Endothelial cell (in vitro differentiated cells): ENCODE measurements around the gene CACTIN. TPM values are rescaled to one million over a fixed set of nuclear protein-coding genes. Genes with fewer than 3 reads are reported as not detected.
A peak's percentile ranks its signal among the peaks of the same experiment; 100 is the strongest.
"Not testable (repeated sequence)": the region's sequence is repeated elsewhere in the genome, so short reads cannot be mapped to it uniquely, and the experiment has no call there.

ENCODE experiments used
- DNase-seq: peaks from one replicate; pipeline ENCODE4 v3.0.0; 2021; ENCODE audit warnings: low spot score
- H3K27ac Mint-ChIP-seq: one replicate; pipeline ENCODE4 v1.8.0; 2021; ENCODE audit warnings: mixed read lengths, inconsistent platforms; ENCODE audit not compliant: unreplicated experiment
- H3K27me3 Mint-ChIP-seq: one replicate; pipeline ENCODE4 v1.8.0; 2021; ENCODE audit warnings: mild to moderate bottlenecking, moderate library complexity, mixed read lengths, inconsistent platforms; ENCODE audit not compliant: unreplicated experiment
- H3K36me3 Mint-ChIP-seq: one replicate; pipeline ENCODE4 v1.8.0; 2021; ENCODE audit warnings: mild to moderate bottlenecking, low read depth, mixed read lengths, inconsistent platforms; ENCODE audit not compliant: unreplicated experiment
- H3K4me1 Mint-ChIP-seq: one replicate; pipeline ENCODE4 v1.8.0; 2021; ENCODE audit warnings: mild to moderate bottlenecking, mixed read lengths, inconsistent platforms; ENCODE audit not compliant: unreplicated experiment
- H3K4me3 Mint-ChIP-seq: one replicate; pipeline ENCODE4 v1.8.0; 2021; ENCODE audit warnings: mild to moderate bottlenecking, mixed read lengths, inconsistent platforms; ENCODE audit not compliant: unreplicated experiment
- H3K9me3 Mint-ChIP-seq: one replicate; pipeline ENCODE4 v1.8.0; 2021; ENCODE audit warnings: mixed read lengths, inconsistent platforms; ENCODE audit not compliant: unreplicated experiment
- CTCF ChIP-seq: fragments of 200-600 bp; sonication (generic); IDR thresholded peaks from one replicate; pipeline ENCODE4 v1.5.0; 2021; ENCODE audit warnings: antibody characterized with exemption; ENCODE audit not compliant: unreplicated experiment
- total RNA-seq: library from RNA; stranded (reverse); fragmentation: NEBNext Ultra II Directional; extraction: Animal tissue kit (Norgen Biotek cat#: 25700); gene quantifications from one replicate; pipeline ENCODE4 v1.2.1, GENCODE V29; 2021; ENCODE audit not compliant: unreplicated experiment

Gene CACTIN
- total RNA-seq, 1 donor from 2014 or later = 31.8 TPM

GRCh38 chr19:3572855-3573161, 53.8 kb downstream of the CACTIN start, which contains the start of gene HMG20B:
Gene HMG20B (plus strand): TSS chr19:3572944. CDS start chr19:3573310, 366 bp downstream.
- no peak for TF ChIP-seq CTCF
- peaks cover 12% of the 10 kb centered on the region for H3K4me1 Mint-ChIP-seq
- no peak within 1 kb of the TSS for H3K27ac Mint-ChIP-seq
- H3K27me3 Mint-ChIP-seq = peaks cover 20% of the 10 kb centered on the region
- peak within 1 kb of the TSS; percentile 84 for H3K4me3 Mint-ChIP-seq
- no peak for DNase-seq
- no peaks in the 10 kb centered on the region for H3K9me3 Mint-ChIP-seq
- peaks cover 12% of the 10 kb centered on the region for H3K36me3 Mint-ChIP-seq

GRCh38 chr19:3572132-3572854, 54.3 kb downstream of the CACTIN start:
- Mint-ChIP-seq H3K27ac (no peak overlapping the region), H3K36me3 (peaks cover 12% of the 10 kb centered on the region), H3K27me3 (peaks cover 17% of the 10 kb centered on the region), H3K4me1 (peaks cover 12% of the 10 kb centered on the region), H3K4me3 (peak overlapping the region; percentile 83), H3K9me3 (no peaks in the 10 kb centered on the region)
- no peak for TF ChIP-seq CTCF
- DNase-seq = peak; percentile 99

GRCh38 chr19:3570606-3571011, 56.0 kb downstream of the CACTIN start:
- Mint-ChIP-seq H3K4me1 (peaks cover 9% of the 10 kb centered on the region), H3K27ac (no peak overlapping the region)
- no peak for TF ChIP-seq CTCF

GRCh38 chr19:3570042-3570441, 56.5 kb downstream of the CACTIN start:
- not testable (repeated sequence) for H3K36me3 Mint-ChIP-seq, DNase-seq, H3K27me3 Mint-ChIP-seq, H3K4me1 Mint-ChIP-seq, H3K27ac Mint-ChIP-seq, H3K4me3 Mint-ChIP-seq, H3K9me3 Mint-ChIP-seq

More at GRCh38 chr19:3570606-3571011, 56.0 kb downstream of the CACTIN start:
- peaks cover 12% of the 10 kb centered on the region for H3K36me3 Mint-ChIP-seq
- H3K27me3 Mint-ChIP-seq = peaks cover 15% of the 10 kb centered on the region
- DNase-seq = no peak
- H3K9me3 Mint-ChIP-seq = no peaks in the 10 kb centered on the region
- no peak overlapping the region for H3K4me3 Mint-ChIP-seq

GRCh38 chr19:3565139-3565538, 61.5 kb downstream of the CACTIN start:
- Mint-ChIP-seq H3K27ac (no peak overlapping the region), H3K36me3 (no peaks in the 10 kb centered on the region), H3K4me3 (no peak overlapping the region), H3K9me3 (no peaks in the 10 kb centered on the region), H3K4me1 (no peaks in the 10 kb centered on the region), H3K27me3 (peaks cover 3% of the 10 kb centered on the region)
- no peak for TF ChIP-seq CTCF
- DNase-seq = no peak
